Stimulated activated CD4-positive, alpha-beta T cell treated with anti-CD3 and anti-CD28 coated beads, TNF-alpha, amount 100 ng/mL, for 24 hours (primary cell): ENCODE results near the gene REXO1.
"Not testable (repeated sequence)": the region's sequence is repeated elsewhere in the genome, so short reads cannot be mapped to it uniquely, and the experiment has no call there.

Source experiments
- DNase-seq, 3 experiments: peaks; one replicate each; pipeline ENCODE4 v3.0.0-alpha.2; 2020; ENCODE audit warnings: low read depth in 3 of 3

Gene REXO1

GRCh38 chr19:1876496-1877279 is 28.4 kb upstream of the REXO1 start:
- DNase-seq, result not testable (repeated sequence)

GRCh38 chr19:1875646-1876495 is 27.6 kb upstream of the REXO1 start:
- DNase-seq, result peak; percentile 83 to 89 (median 83)

GRCh38 chr19:1875265-1875645 is 27.0 kb upstream of the REXO1 start:
- DNase-seq, result not testable (repeated sequence)

GRCh38 chr19:1874554-1875185 is 26.4 kb upstream of the REXO1 start:
- DNase-seq, result no peak

- DNase-seq, result no peak
Measured at GRCh38 chr19:1873524-1874473, 25.5 kb upstream of the REXO1 start.

GRCh38 chr19:1872807-1873523 is 24.7 kb upstream of the REXO1 start:
- no peak for DNase-seq

GRCh38 chr19:1871630-1872029 is 23.3 kb upstream of the REXO1 start:
- no peak for DNase-seq

- no peak for DNase-seq
Measured at GRCh38 chr19:1871140-1871597, 22.9 kb upstream of the REXO1 start.

- DNase-seq, result no peak
Measured at GRCh38 chr19:1868971-1869370, 20.7 kb upstream of the REXO1 start.

- no peak for DNase-seq
Measured at GRCh38 chr19:1867349-1867724, 19.1 kb upstream of the REXO1 start.

GRCh38 chr19:1866693-1867348 is 18.5 kb upstream of the REXO1 start:
- no peak for DNase-seq

- no peak for DNase-seq
Measured at GRCh38 chr19:1865172-1866010, 17.1 kb upstream of the REXO1 start.

- DNase-seq, result peak in 2 of 3 experiments; percentile 46 to 62
Measured at GRCh38 chr19:1864480-1865171, 16.3 kb upstream of the REXO1 start.

GRCh38 chr19:1863638-1864479 is 15.6 kb upstream of the REXO1 start:
- DNase-seq, result peak; percentile 83 to 93 (median 92)

GRCh38 chr19:1863328-1863637 is 15.0 kb upstream of the REXO1 start, which contains the start of gene KLF16:
Gene KLF16, minus strand, starts transcription at chr19:1863579. Its CDS starts 82 bp downstream, at chr19:1863497.
- no peak for DNase-seq

GRCh38 chr19:1862424-1863327 is 14.4 kb upstream of the REXO1 start:
- peak in 1 of 3 experiments; percentile 51 for DNase-seq

GRCh38 chr19:1862068-1862423 is 13.8 kb upstream of the REXO1 start:
- DNase-seq, result no peak
